B cell (primary cell): ENCODE results near the gene RIMBP2. TPM values are rescaled to one million over a fixed set of nuclear protein-coding genes. Genes with fewer than 3 reads are reported as not detected.

ENCODE experiments used
- ATAC-seq: fragments of 200-7000 bp; cut with Tn5 transposase; one replicate; pipeline ENCODE4 v1.10.0; 2021; ENCODE audit warnings: low read depth, mild to moderate bottlenecking, moderate number of reproducible peaks, moderate library complexity
- CTCF ChIA-PET: fragments of 350-600 bp; sonication (Branson Sonifier 250); formaldehyde crosslinking; loops from one replicate; lab custom pipeline; 2021; ENCODE audit warnings: antibody characterized with exemption, inconsistent platforms; lab: Charles Lee
- POLR2A ChIA-PET: fragments of 350-600 bp; sonication (Branson Sonifier 250); formaldehyde crosslinking; loops from one replicate; lab custom pipeline; 2021; ENCODE audit warnings: antibody characterized with exemption; lab: Charles Lee
- DNase-seq: peaks from one replicate; pipeline ENCODE4 v3.0.0; 2013
- H2AFZ ChIP-seq: 2 replicates; pipeline ENCODE4 v1.6.1; 2012; ENCODE audit warnings: mild to moderate bottlenecking, low read depth, low read length; ENCODE audit not compliant: insufficient read depth, poor library complexity, severe bottlenecking
- H3K27ac ChIP-seq, 2 donors: 1 replicate in 1 of 2; 2 replicates in 1 of 2; pipeline ENCODE4 v1.5.1; 2012 to 2013; ENCODE audit warnings: low read length in 2 of 2, mild to moderate bottlenecking in 2 of 2, moderate library complexity in 1 of 2
- H3K27me3 ChIP-seq, 4 experiments: fragments of 200-600 bp in 1 of 4; sonication (generic) in 1 of 4; replicated peaks in 1 of 4; 1 replicate in 2 of 4; 2 replicates in 2 of 4; pipeline versions ENCODE4 v1.6.1 to v1.7.0; 2013 to 2016; ENCODE audit warnings: low read length in 3 of 4, mild to moderate bottlenecking in 2 of 4, mixed read lengths in 1 of 4, moderate library complexity in 1 of 4; ENCODE audit not compliant: insufficient read depth in 4 of 4, control insufficient read depth in 3 of 4; ENCODE audit errors: control extremely low read depth in 1 of 4
- H3K36me3 ChIP-seq, 2 experiments: replicated peaks in 1 of 2; 1 replicate in 1 of 2; 2 replicates in 1 of 2; pipeline versions ENCODE4 v1.6.1 to v1.7.1; 2013; ENCODE audit warnings: low read length in 1 of 2; ENCODE audit not compliant: insufficient read depth in 2 of 2, control insufficient read depth in 1 of 2; ENCODE audit errors: control extremely low read depth in 1 of 2, extremely low read depth in 1 of 2
- H3K4me1 ChIP-seq, 2 donors: fragments of 200-600 bp in 1 of 2; sonication (generic) in 1 of 2; 1 replicate in 1 of 2; 2 replicates in 1 of 2; pipeline versions ENCODE4 v1.5.1 to v1.6.1; 2013 to 2017; ENCODE audit warnings: low read length in 2 of 2; ENCODE audit not compliant: control insufficient read depth in 2 of 2, insufficient read depth in 2 of 2
- H3K4me2 ChIP-seq: replicated peaks from 2 replicates; pipeline ENCODE3; 2012; ENCODE audit warnings: mild to moderate bottlenecking, low read depth, low read length; ENCODE audit not compliant: poor library complexity, severe bottlenecking
- H3K4me3 ChIP-seq, 5 experiments: fragments of 200-600 bp in 1 of 5; sonication (generic) in 1 of 5; 1 replicate in 3 of 5; 2 replicates in 2 of 5; pipeline versions ENCODE4 v1.5.1 to v1.7.0; 2011 to 2016; ENCODE audit warnings: low read length in 4 of 5, mild to moderate bottlenecking in 4 of 5, low read depth in 2 of 5, control low read depth in 1 of 5, moderate library complexity in 1 of 5; ENCODE audit not compliant: insufficient read depth in 1 of 5; ENCODE audit errors: control extremely low read depth in 1 of 5, extremely low read depth in 1 of 5
- H3K79me2 ChIP-seq: fragments of 200-600 bp; sonication (generic); one replicate; pipeline ENCODE4 v1.6.0; 2016; ENCODE audit warnings: low read length; ENCODE audit not compliant: control insufficient read depth, insufficient read depth
- H3K9ac ChIP-seq: fragments of 200-600 bp; sonication (generic); 2 replicates; pipeline ENCODE4 v1.6.1; 2017; ENCODE audit warnings: mild to moderate bottlenecking, low read length, moderate library complexity
- H3K9me3 ChIP-seq, 3 donors: one replicate each; pipeline versions ENCODE4 v1.6.1 to v1.7.1; 2013; ENCODE audit warnings: low read length in 2 of 3; ENCODE audit not compliant: control insufficient read depth in 2 of 3, insufficient read depth in 1 of 3; ENCODE audit errors: control extremely low read depth in 1 of 3
- H4K20me1 ChIP-seq: 2 replicates; pipeline ENCODE4 v1.6.0; 2012; ENCODE audit warnings: mild to moderate bottlenecking, low read length; ENCODE audit not compliant: insufficient read depth, control insufficient read depth, poor library complexity, severe bottlenecking
- H3K27ac Mint-ChIP-seq: one replicate; pipeline ENCODE4 v1.8.0; 2021; ENCODE audit warnings: mixed read lengths
- H3K27me3 Mint-ChIP-seq: one replicate; pipeline ENCODE4 v1.8.0; 2021; ENCODE audit warnings: mixed read lengths
- H3K4me1 Mint-ChIP-seq: one replicate; pipeline ENCODE4 v1.8.0; 2021; ENCODE audit warnings: mixed read lengths
- H3K4me3 Mint-ChIP-seq: one replicate; pipeline ENCODE4 v1.8.0; 2021; ENCODE audit warnings: mixed read lengths
- H3K9me3 Mint-ChIP-seq: one replicate; pipeline ENCODE4 v1.8.0; 2022; ENCODE audit warnings: mixed read lengths; ENCODE audit not compliant: insufficient read depth
- CTCF ChIP-seq: fragments of 200-600 bp; IDR thresholded peaks from one replicate; pipeline ENCODE4 v1.8.0; 2022; ENCODE audit warnings: antibody characterized with exemption, mild to moderate bottlenecking
- EZH2 ChIP-seq: IDR thresholded peaks from 2 replicates; pipeline ENCODE4 v1.6.1; 2012; ENCODE audit warnings: borderline replicate concordance, low read depth, mild to moderate bottlenecking, moderate library complexity, low read length; ENCODE audit not compliant: insufficient read depth, poor library complexity, severe bottlenecking
- WGBS: methylation state at CpG from one replicate; pipeline ENCODE4 v1.1.5; 2013; ENCODE audit warnings: missing lambda C conversion rate; ENCODE audit not compliant: insufficient coverage; 5-methylcytosine and 5-hydroxymethylcytosine counted together
- intact Hi-C: fragments of 100-400 bp; cut with micrococcal nuclease; formaldehyde crosslinking; loops from one replicate; pipeline ENCODE4 v1.10.0; 2022
- polyA plus RNA-seq: library from polyadenylated mRNA; depleted of rRNA; stranded (reverse); fragments of >200 nt; gene quantifications from 2 replicates; pipeline ENCODE4 v1.2.3, GENCODE V29; 2012
- total RNA-seq, 2 donors: library from RNA; stranded (reverse); fragments of 120-200 nt in 1 of 2; gene quantifications; 1 replicate in 1 of 2; 2 replicates in 1 of 2; pipeline versions ENCODE4 v1.2.3 to v1.2.4, GENCODE V29; 2013 to 2022

The RIMBP2 gene
- total and polyA plus RNA-seq, 2 donors (not counting 1 experiment from before 2014, with no cell fraction given) = not detected

GRCh38 chr12:130413909-130414308 lies 302.2 kb downstream of the RIMBP2 start:
- TF ChIP-seq EZH2 = no peak
- no peak for TF ChIP-seq CTCF
- ChIA-PET POLR2A (no interaction called here), CTCF (no interaction called here)
- H3K9ac ChIP-seq = no peak overlapping the region
- 86% methylated on average over 16 of the region's 18 CpGs for WGBS
- H3K4me3 ChIP-seq = no peak overlapping the region
- H3K27ac ChIP-seq = no peak overlapping the region
- H3K36me3 ChIP-seq = no peaks in the 10 kb centered on the region
- ATAC-seq (no peak), DNase-seq (no peak)
- Mint-ChIP-seq H3K27ac (no peak overlapping the region), H3K4me1 (no peaks in the 10 kb centered on the region), H3K9me3 (no peaks in the 10 kb centered on the region), H3K27me3 (no peaks in the 10 kb centered on the region), H3K4me3 (no peak overlapping the region)
- H4K20me1 ChIP-seq = no peaks in the 10 kb centered on the region
- H3K4me2 ChIP-seq = no peak overlapping the region
- no peaks in the 10 kb centered on the region for H3K27me3 ChIP-seq
- intact Hi-C loops = no loop called here
- no peaks in the 10 kb centered on the region for H3K79me2 ChIP-seq
- H3K4me1 ChIP-seq = no peaks in the 10 kb centered on the region
- H3K9me3 ChIP-seq = peaks cover 0 to 8% (median 0%) of the 10 kb centered on the region in 3 donors
- no peak overlapping the region for H2AFZ ChIP-seq

- Histone ChIP-seq H3K36me3 (no peaks in the 10 kb centered on the region), H3K27ac (no peak overlapping the region), H3K4me1 (no peaks in the 10 kb centered on the region), H3K9me3 (peaks cover 0 to 20% (median 0%) of the 10 kb centered on the region in 3 donors), H3K4me2 (no peak overlapping the region), H4K20me1 (no peaks in the 10 kb centered on the region), H3K79me2 (no peaks in the 10 kb centered on the region), H3K4me3 (no peak overlapping the region), H3K27me3 (no peaks in the 10 kb centered on the region), H2AFZ (no peak overlapping the region), H3K9ac (no peak overlapping the region)
- no peak overlapping the region for H3K27ac Mint-ChIP-seq
- intact Hi-C loops = no loop called here
- DNase-seq = no peak
- H3K27me3 Mint-ChIP-seq = no peaks in the 10 kb centered on the region
- H3K4me3 Mint-ChIP-seq = no peak overlapping the region
- H3K9me3 Mint-ChIP-seq = no peaks in the 10 kb centered on the region
- ChIA-PET CTCF (no interaction called here), POLR2A (no interaction called here)
- H3K4me1 Mint-ChIP-seq = no peaks in the 10 kb centered on the region
- no peak for TF ChIP-seq CTCF
- TF ChIP-seq EZH2 = no peak
- 84% methylated on average over 5 of the region's 8 CpGs for WGBS
- ATAC-seq = no peak
These were observed 303.7 kb downstream of the RIMBP2 start for GRCh38 chr12:130412384-130412783.
